Neural cell (in vitro differentiated cells): ENCODE results near the gene MASP2.

Experiments used
- EP300 ChIP-seq: fragments of 450-650 bp; conservative IDR thresholded peaks from 2 replicates; pipeline ENCODE4 v1.6.1; 2014; ENCODE audit warnings: antibody characterized with exemption, mild to moderate bottlenecking, moderate library complexity; ENCODE audit not compliant: poor library complexity, severe bottlenecking
- EZH2 ChIP-seq: fragments of 200-600, 300-800 bp; shearing (Covaris generic), sonication (generic); IDR thresholded peaks from 2 replicates; pipeline ENCODE4 v1.6.1; 2014; ENCODE audit warnings: antibody characterized with exemption, low read length, borderline replicate concordance, mild to moderate bottlenecking; ENCODE audit not compliant: insufficient read depth, poor library complexity, severe bottlenecking
- MXI1 ChIP-seq: fragments of 450-650 bp; conservative IDR thresholded peaks from 2 replicates; pipeline ENCODE4 v1.6.1; 2014; ENCODE audit warnings: antibody characterized with exemption, mild to moderate bottlenecking; ENCODE audit not compliant: poor library complexity, severe bottlenecking
- TAF1 ChIP-seq: IDR thresholded peaks from 2 replicates; pipeline ENCODE4 v1.6.1; 2012; ENCODE audit warnings: low read depth
- TF ChIP-seq, protein P1 (sequence below): fragments of 450-650 bp; IDR thresholded peaks from 2 replicates; pipeline ENCODE4 v1.5.1; 2014; ENCODE audit warnings: antibody characterized with exemption, mild to moderate bottlenecking, moderate library complexity; ENCODE audit not compliant: poor library complexity, severe bottlenecking

- TF ChIP-seq MXI1 (no peak), TAF1 (no peak), EP300 (no peak), EZH2 (no peak)
- TF ChIP-seq, protein P1, sequence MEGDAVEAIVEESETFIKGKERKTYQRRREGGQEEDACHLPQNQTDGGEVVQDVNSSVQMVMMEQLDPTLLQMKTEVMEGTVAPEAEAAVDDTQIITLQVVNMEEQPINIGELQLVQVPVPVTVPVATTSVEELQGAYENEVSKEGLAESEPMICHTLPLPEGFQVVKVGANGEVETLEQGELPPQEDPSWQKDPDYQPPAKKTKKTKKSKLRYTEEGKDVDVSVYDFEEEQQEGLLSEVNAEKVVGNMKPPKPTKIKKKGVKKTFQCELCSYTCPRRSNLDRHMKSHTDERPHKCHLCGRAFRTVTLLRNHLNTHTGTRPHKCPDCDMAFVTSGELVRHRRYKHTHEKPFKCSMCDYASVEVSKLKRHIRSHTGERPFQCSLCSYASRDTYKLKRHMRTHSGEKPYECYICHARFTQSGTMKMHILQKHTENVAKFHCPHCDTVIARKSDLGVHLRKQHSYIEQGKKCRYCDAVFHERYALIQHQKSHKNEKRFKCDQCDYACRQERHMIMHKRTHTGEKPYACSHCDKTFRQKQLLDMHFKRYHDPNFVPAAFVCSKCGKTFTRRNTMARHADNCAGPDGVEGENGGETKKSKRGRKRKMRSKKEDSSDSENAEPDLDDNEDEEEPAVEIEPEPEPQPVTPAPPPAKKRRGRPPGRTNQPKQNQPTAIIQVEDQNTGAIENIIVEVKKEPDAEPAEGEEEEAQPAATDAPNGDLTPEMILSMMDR = no peak
Observed at GRCh38 chr1:11062965-11063401, 15.9 kb upstream of the MASP2 start.
